HG03280 (cell line): ENCODE measurements around the gene ZNF219.

Source experiments
- ATAC-seq: cut with Tn5 transposase; IDR thresholded peaks from one replicate; pipeline ENCODE4 v1.9.1; 2021; ENCODE audit warnings: mild to moderate bottlenecking, moderate library complexity; ENCODE audit not compliant: unreplicated experiment

ZNF219 gene

GRCh38 chr14:21102521-21103410 is 4.3 kb upstream of the ZNF219 start:
- ATAC-seq = no peak

- ATAC-seq = no peak
Observed at GRCh38 chr14:21101802-21102413, 3.5 kb upstream of the ZNF219 start.

GRCh38 chr14:21100931-21101330 is 2.5 kb upstream of the ZNF219 start, which contains the start of gene TMEM253:
Gene TMEM253, plus strand, starts transcription at chr14:21101066. Its CDS starts 278 bp downstream, at chr14:21101344.
- no peak for ATAC-seq

GRCh38 chr14:21099596-21099985 is 1.1 kb upstream of the ZNF219 start:
- ATAC-seq = no peak

- ATAC-seq = no peak
Observed at GRCh38 chr14:21098892-21099595, 589 bp upstream of the ZNF219 start.

GRCh38 chr14:21097636-21098075 is 799 bp downstream of the ZNF219 start:
- no peak for ATAC-seq

- ATAC-seq = no peak
Observed at GRCh38 chr14:21096978-21097635, 1.3 kb downstream of the ZNF219 start.

GRCh38 chr14:21096438-21096837 is 2.0 kb downstream of the ZNF219 start:
- ATAC-seq = no peak

- no peak for ATAC-seq
Observed at GRCh38 chr14:21095430-21096205, 2.8 kb downstream of the ZNF219 start.

GRCh38 chr14:21093769-21094681 is 4.4 kb downstream of the ZNF219 start:
- ATAC-seq = no peak

GRCh38 chr14:21093018-21093417 is 5.4 kb downstream of the ZNF219 start:
- ATAC-seq = no peak

- peak; percentile 83 for ATAC-seq
Observed at GRCh38 chr14:21092273-21093011, 6.0 kb downstream of the ZNF219 start.

GRCh38 chr14:21091821-21092272 is 6.6 kb downstream of the ZNF219 start:
- ATAC-seq = no peak

- ATAC-seq = no peak
Observed at GRCh38 chr14:21090940-21091663, 7.4 kb downstream of the ZNF219 start.

GRCh38 chr14:21090194-21090939 is 8.1 kb downstream of the ZNF219 start:
- ATAC-seq = no peak

- ATAC-seq = no peak
Observed at GRCh38 chr14:21089877-21090193, 8.6 kb downstream of the ZNF219 start.

- no peak for ATAC-seq
Observed at GRCh38 chr14:21089271-21089670, 9.2 kb downstream of the ZNF219 start.
